HG03469 (cell line): ENCODE results near the gene TRIM66.

Experiments used
- ATAC-seq: cut with Tn5 transposase; IDR thresholded peaks from one replicate; pipeline ENCODE4 v1.9.1; 2021; ENCODE audit warnings: mild to moderate bottlenecking, moderate library complexity, moderate number of reproducible peaks; ENCODE audit not compliant: unreplicated experiment

Gene TRIM66

GRCh38 chr11:8614497-8614896 is 68.0 kb downstream of the TRIM66 start:
- ATAC-seq, result no peak

- ATAC-seq, result no peak
These were observed 69.4 kb downstream of the TRIM66 start for GRCh38 chr11:8613036-8613435.

- ATAC-seq, result no peak
These were observed 69.9 kb downstream of the TRIM66 start for GRCh38 chr11:8612522-8612921.

GRCh38 chr11:8610532-8611116 is 71.8 kb downstream of the TRIM66 start:
- no peak for ATAC-seq

- no peak for ATAC-seq
These were observed 73.8 kb downstream of the TRIM66 start for GRCh38 chr11:8608652-8609051.

- ATAC-seq, result no peak
These were observed 76.4 kb downstream of the TRIM66 start for GRCh38 chr11:8605971-8606563.

GRCh38 chr11:8604078-8604723 is 78.3 kb downstream of the TRIM66 start:
- ATAC-seq, result no peak

GRCh38 chr11:8603696-8604077 is 78.8 kb downstream of the TRIM66 start:
- no peak for ATAC-seq

GRCh38 chr11:8601376-8602133 is 80.9 kb downstream of the TRIM66 start:
- ATAC-seq, result no peak

GRCh38 chr11:8598506-8598905 is 84.0 kb downstream of the TRIM66 start:
- ATAC-seq, result no peak

GRCh38 chr11:8597182-8597581 is 85.3 kb downstream of the TRIM66 start:
- ATAC-seq, result no peak

GRCh38 chr11:8596504-8597046 is 85.9 kb downstream of the TRIM66 start:
- ATAC-seq, result no peak

GRCh38 chr11:8593935-8594909 is 88.2 kb downstream of the TRIM66 start, which contains the start of gene STK33:
Gene STK33, minus strand, starts transcription at chr11:8594228. Its CDS starts 119,323 bp downstream, at chr11:8474905.
- no peak for ATAC-seq

GRCh38 chr11:8593455-8593854 is 89.0 kb downstream of the TRIM66 start:
- ATAC-seq, result no peak

GRCh38 chr11:8587915-8588314 is 94.5 kb downstream of the TRIM66 start:
- ATAC-seq, result no peak

- ATAC-seq, result no peak
These were observed 95.7 kb downstream of the TRIM66 start for GRCh38 chr11:8586805-8587204.

GRCh38 chr11:8586184-8586583 is 96.3 kb downstream of the TRIM66 start:
- no peak for ATAC-seq

GRCh38 chr11:8584511-8584910 is 98.0 kb downstream of the TRIM66 start:
- ATAC-seq, result no peak

GRCh38 chr11:8584082-8584481 is 98.4 kb downstream of the TRIM66 start:
- no peak for ATAC-seq

GRCh38 chr11:8581300-8581699 is 101.2 kb downstream of the TRIM66 start:
- ATAC-seq, result no peak
